ENCODE results near the gene C12orf43. TPM values are rescaled to one million over a fixed set of nuclear protein-coding genes. Genes with fewer than 3 reads are reported as not detected.

C12orf43 gene
- total RNA-seq, 6 experiments from 2014 or later: 6.7 to 12.2 (median 8.8) TPM

DNA sequence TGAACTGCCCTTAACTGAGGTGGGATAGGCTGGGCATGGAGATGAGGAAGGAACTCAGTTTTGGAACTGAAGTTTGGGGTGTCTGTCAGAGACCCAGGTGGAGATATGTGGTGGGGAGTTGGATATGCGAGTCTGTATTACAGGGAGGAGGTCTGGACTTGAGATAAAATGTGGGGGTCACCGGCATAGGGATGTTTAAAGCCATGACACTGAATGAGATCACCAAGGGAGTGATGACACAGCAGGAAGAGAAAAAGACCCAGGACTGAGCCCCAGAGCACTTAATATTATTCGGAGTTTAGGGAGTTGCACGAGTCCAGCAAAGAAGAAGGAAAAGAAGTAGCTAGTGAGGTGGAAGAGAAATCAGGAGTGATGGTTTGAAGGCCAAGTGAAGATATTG, 26.8 kb upstream of the C12orf43 start:
- H3K4me3 ChIP-seq: no peak overlapping the region
- H3K27me3 ChIP-seq: no peaks in the 10 kb centered on the region
- DNase-seq: no peak
- intact Hi-C loops (cut with DNase I): no loop called here
- peaks cover 0 to 11% (median 0%) of the 10 kb centered on the region in 4 donors for H3K4me1 ChIP-seq
- no peaks in the 10 kb centered on the region for H3K36me3 ChIP-seq
- no peak for ATAC-seq
- H3K9me3 ChIP-seq: no peaks in the 10 kb centered on the region
- TF ChIP-seq, protein P1, sequence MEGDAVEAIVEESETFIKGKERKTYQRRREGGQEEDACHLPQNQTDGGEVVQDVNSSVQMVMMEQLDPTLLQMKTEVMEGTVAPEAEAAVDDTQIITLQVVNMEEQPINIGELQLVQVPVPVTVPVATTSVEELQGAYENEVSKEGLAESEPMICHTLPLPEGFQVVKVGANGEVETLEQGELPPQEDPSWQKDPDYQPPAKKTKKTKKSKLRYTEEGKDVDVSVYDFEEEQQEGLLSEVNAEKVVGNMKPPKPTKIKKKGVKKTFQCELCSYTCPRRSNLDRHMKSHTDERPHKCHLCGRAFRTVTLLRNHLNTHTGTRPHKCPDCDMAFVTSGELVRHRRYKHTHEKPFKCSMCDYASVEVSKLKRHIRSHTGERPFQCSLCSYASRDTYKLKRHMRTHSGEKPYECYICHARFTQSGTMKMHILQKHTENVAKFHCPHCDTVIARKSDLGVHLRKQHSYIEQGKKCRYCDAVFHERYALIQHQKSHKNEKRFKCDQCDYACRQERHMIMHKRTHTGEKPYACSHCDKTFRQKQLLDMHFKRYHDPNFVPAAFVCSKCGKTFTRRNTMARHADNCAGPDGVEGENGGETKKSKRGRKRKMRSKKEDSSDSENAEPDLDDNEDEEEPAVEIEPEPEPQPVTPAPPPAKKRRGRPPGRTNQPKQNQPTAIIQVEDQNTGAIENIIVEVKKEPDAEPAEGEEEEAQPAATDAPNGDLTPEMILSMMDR (IDR thresholded peaks at IDR 0.05): no peak
- TF ChIP-seq POLR2A (IDR thresholded peaks at IDR 0.05): no peak
- H3K27ac ChIP-seq: no peak overlapping the region
- WGBS (ENCODE audit: insufficient coverage, low coverage, low lambda C conversion rate, missing lambda C conversion rate): 90% methylated on average over 4 of the region's 4 CpGs

DNA sequence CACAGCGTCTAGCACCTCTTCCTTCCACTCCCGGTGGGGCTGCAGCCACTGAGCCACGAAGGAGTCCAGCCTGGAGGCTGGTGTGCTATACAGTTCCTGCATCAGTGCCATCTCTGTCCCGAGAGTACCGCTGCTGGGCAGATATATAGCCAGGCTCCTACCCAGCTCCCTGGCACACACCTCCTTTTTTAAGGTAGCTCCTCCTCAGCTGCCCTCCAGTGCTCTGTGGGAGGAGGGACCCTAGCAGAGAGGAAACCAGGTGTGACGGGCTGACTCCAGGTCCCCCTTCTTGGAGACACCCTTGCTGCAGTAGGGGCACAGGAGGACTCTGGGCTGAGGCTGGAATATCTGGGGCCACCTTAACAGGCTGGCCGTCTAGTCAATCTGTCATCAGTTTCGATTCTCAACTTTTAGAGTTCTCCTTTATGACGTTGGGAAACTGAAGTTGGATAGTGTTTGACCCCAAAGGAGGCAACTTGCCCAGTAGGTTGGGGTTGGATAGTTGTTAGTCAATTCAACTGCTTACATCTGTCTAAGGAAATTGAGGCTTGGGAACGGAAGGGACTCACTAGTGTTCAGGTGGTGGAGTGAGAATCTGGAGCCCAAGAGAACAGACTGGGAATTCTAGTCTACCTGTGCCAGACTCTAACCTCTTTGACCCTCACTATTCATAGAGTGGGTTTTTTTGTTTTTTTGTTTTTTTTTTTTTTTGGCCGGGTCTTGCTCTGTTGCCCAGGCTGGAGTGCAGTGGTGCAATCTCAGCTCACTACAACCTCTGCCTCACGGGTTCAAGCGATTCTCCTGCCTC, 22.8 kb upstream of the C12orf43 start, which contains the start of gene OASL:
OASL (minus strand) TSS at position 386 of the 808 bp plus-strand sequence; CDS start at position 111, 275 bp downstream.
- intact Hi-C loops (cut with DNase I): no loop called here
- Histone ChIP-seq H3K9me3 (no peaks in the 10 kb centered on the region), H3K27me3 (no peaks in the 10 kb centered on the region), H3K4me3 (peak within 1 kb of the TSS; percentile 52 to 69 (median 58)), H3K36me3 (no peaks in the 10 kb centered on the region), H3K4me1 (peaks cover 0 to 12% (median 0%) of the 10 kb centered on the region in 4 donors), H3K27ac (peak within 1 kb of the TSS; percentile 85 to 96 (median 85))
- WGBS (ENCODE audit: insufficient coverage, low coverage, low lambda C conversion rate, missing lambda C conversion rate): 3% methylated on average over 8 of the region's 13 CpGs
- DNase-seq (peak; percentile 64 to 87 (median 81)), ATAC-seq (peak; percentile 91 to 96 (median 94))
- TF ChIP-seq, protein P1 (IDR thresholded peaks at IDR 0.05): no peak
- peak; percentile 96 for TF ChIP-seq POLR2A (IDR thresholded peaks at IDR 0.05)

GRCh38 chr12:121036810-121037326, 20.6 kb upstream of the C12orf43 start:
- no peak for TF ChIP-seq POLR2A (IDR thresholded peaks at IDR 0.05)
- TF ChIP-seq, protein P1 (IDR thresholded peaks at IDR 0.05): no peak
- Histone ChIP-seq H3K4me1 (peaks cover 0 to 12% (median 0%) of the 10 kb centered on the region in 4 donors), H3K4me3 (no peak overlapping the region), H3K27ac (no peak overlapping the region), H3K27me3 (no peaks in the 10 kb centered on the region), H3K36me3 (no peaks in the 10 kb centered on the region), H3K9me3 (no peaks in the 10 kb centered on the region)
- WGBS (ENCODE audit: insufficient coverage, low coverage, low lambda C conversion rate, missing lambda C conversion rate): 59% methylated on average over 3 of the region's 6 CpGs
- intact Hi-C loops (cut with DNase I): no loop called here
- ATAC-seq (no peak), DNase-seq (no peak)

- WGBS (ENCODE audit: insufficient coverage, low coverage, low lambda C conversion rate, missing lambda C conversion rate): 87% methylated on average over 8 of the region's 9 CpGs
- no peaks in the 10 kb centered on the region for H3K9me3 ChIP-seq
- ATAC-seq: no peak
- H3K27me3 ChIP-seq: no peaks in the 10 kb centered on the region
- no peak overlapping the region for H3K27ac ChIP-seq
- no peak for TF ChIP-seq POLR2A (IDR thresholded peaks at IDR 0.05)
- TF ChIP-seq, protein P1 (IDR thresholded peaks at IDR 0.05): no peak
- DNase-seq: no peak
- H3K36me3 ChIP-seq: no peaks in the 10 kb centered on the region
- H3K4me3 ChIP-seq: no peak overlapping the region
- intact Hi-C loops (cut with DNase I): no loop called here
- H3K4me1 ChIP-seq: peaks cover 0 to 12% (median 0%) of the 10 kb centered on the region in 4 donors
Measured at GRCh38 chr12:121034616-121035305, 18.5 kb upstream of the C12orf43 start.

Data from right lobe of liver (tissue), 6 donors.